Endothelial cell of hepatic sinusoid (primary cell): ENCODE measurements around the gene HSD17B2.
"Not testable (repeated sequence)": the region's sequence is repeated elsewhere in the genome, so short reads cannot be mapped to it uniquely, and the experiment has no call there.

ENCODE experiments used
- in situ Hi-C: cut with HindIII; loops from 2 replicates; pipeline ENCODE4 v1.10.0; 2017; ENCODE audit warnings: low sequenced_read_pairs

The HSD17B2 gene

GRCh38 chr16:82116535-82116934, 81.5 kb downstream of the HSD17B2 start:
- in situ Hi-C loops, result no loop called here

- in situ Hi-C loops, result no loop called here
Observed at GRCh38 chr16:82118749-82119148, 83.7 kb downstream of the HSD17B2 start.

GRCh38 chr16:82119405-82119804, 84.4 kb downstream of the HSD17B2 start:
- in situ Hi-C loops, result no loop called here

GRCh38 chr16:82124651-82125050, 89.6 kb downstream of the HSD17B2 start:
- in situ Hi-C loops, result no loop called here

GRCh38 chr16:82129881-82130280, 94.8 kb downstream of the HSD17B2 start:
- in situ Hi-C loops, result no loop called here

GRCh38 chr16:82133798-82134197, 98.7 kb downstream of the HSD17B2 start:
- in situ Hi-C loops, result no loop called here

- in situ Hi-C loops, result no loop called here
Observed at GRCh38 chr16:82134846-82135245, 99.8 kb downstream of the HSD17B2 start.

- in situ Hi-C loops, result no loop called here
Observed at GRCh38 chr16:82135844-82136243, 100.8 kb downstream of the HSD17B2 start.

- in situ Hi-C loops, result no loop called here
Observed at GRCh38 chr16:82136956-82137821, 102.1 kb downstream of the HSD17B2 start.

GRCh38 chr16:82137822-82138167, 102.7 kb downstream of the HSD17B2 start:
- in situ Hi-C loops, result no loop called here

- in situ Hi-C loops, result no loop called here
Observed at GRCh38 chr16:82138478-82139285, 103.6 kb downstream of the HSD17B2 start.

- in situ Hi-C loops, result not testable (repeated sequence)
Observed at GRCh38 chr16:82139286-82139571, 104.2 kb downstream of the HSD17B2 start.

- in situ Hi-C loops, result no loop called here
Observed at GRCh38 chr16:82146556-82146955, 111.5 kb downstream of the HSD17B2 start.

- in situ Hi-C loops, result no loop called here
Observed at GRCh38 chr16:82146957-82147356, 111.9 kb downstream of the HSD17B2 start.

- in situ Hi-C loops, result no loop called here
Observed at GRCh38 chr16:82147546-82147945, 112.5 kb downstream of the HSD17B2 start.
